HG03039 (cell line): ENCODE data around the gene FMNL3.
"Not testable (repeated sequence)": the region's sequence is repeated elsewhere in the genome, so short reads cannot be mapped to it uniquely, and the experiment has no call there.

ENCODE experiments used
- ATAC-seq: cut with Tn5 transposase; IDR thresholded peaks from one replicate; pipeline ENCODE4 v1.9.1; 2021; ENCODE audit warnings: mild to moderate bottlenecking, moderate library complexity; ENCODE audit not compliant: unreplicated experiment

The FMNL3 gene

DNA sequence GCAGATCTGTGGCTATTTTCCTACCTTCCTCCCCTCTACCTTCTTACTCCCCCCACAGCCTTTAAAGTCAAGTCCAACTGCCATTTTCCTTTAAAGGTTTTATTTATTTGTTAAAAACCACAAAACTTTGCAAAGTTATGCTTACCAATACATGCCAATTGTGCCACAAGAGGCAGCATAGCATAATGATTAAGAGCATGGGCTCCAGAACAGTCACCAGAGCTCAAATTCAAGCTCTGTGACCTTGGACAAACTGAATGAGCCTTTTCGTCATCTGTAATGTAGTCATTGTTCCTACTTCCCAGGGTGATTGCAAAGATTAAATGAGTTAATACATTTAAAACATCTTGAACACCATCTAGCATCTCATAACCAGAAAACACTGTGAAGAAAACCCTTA is 13.0 kb upstream of the FMNL3 start:
- no peak for ATAC-seq

DNA sequence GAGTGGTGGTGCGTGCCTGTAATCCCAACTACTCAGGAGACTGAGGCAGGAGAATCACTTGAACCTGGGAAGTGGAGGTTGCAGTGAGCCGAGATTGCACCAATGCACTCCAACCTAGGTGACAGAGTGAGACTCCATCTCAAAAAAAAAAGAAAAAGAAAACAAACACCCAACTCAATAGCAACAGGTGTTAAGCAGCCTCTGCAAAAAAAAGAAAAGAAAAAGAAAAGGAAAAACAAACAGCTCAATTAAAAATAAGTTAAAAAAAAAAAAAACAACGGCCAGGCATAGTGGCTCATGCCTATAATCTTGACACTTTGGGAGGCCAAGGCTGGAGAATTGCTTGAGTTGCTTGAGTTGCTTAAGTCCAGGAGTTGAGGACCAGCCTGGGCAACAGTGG is 10.6 kb upstream of the FMNL3 start:
- not testable (repeated sequence) for ATAC-seq

DNA sequence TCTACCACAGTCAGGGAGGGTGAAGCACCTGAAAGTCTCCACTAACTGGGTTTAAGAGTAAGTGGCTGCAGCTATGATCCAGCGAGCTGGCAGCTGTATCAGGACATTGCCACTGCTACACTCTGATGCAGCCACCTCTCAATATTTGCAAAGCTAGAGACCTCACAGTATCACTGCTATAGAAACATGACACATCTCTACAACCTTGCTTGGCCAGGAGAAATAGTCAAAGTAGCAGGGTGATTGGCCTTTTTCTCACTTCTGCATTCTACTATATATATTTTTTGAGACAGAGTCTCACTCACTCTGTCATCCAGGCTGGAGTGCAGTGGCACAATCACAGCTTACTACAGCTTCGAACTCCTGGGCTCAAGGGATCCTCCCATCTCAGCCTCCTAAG is 9.3 kb upstream of the FMNL3 start:
- ATAC-seq: no peak

DNA sequence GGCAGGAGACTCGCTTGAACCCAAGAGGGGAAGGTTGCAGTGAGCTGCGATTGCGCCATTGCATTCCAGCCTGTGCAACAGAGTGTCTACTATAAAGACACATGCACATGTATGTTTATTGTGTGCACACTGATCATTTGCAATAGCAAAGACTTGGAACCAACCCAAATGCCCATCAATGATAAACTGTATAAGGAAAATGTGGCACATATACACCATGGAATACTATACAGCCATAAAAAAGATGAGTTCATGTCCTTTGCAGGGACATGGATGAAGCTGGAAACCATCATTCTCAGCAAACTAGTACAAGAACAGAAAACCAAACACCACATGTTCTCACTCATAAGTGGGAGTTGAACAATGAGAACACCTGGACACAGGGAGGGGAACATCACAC is 6.7 kb upstream of the FMNL3 start:
- ATAC-seq: not testable (repeated sequence)

DNA sequence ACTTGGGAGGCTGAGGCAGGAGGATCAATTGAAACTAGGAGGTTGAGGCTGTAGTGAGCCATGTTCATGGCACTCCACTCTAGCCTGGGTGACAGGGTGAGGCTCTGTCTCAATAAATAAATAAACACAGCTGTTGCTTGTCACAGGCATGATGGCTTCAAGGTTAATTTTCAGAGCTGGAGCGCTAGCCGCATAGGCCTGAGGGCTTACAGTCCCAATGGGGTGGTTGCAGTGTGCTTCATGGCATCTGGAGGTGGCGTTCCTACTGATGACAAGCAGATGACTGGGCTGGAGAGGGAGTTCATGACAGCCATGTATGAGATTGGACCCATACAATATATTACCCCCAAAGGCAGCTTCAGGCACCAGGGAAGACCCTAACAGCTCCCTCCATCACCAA is 1.6 kb upstream of the FMNL3 start:
- ATAC-seq: no peak

DNA sequence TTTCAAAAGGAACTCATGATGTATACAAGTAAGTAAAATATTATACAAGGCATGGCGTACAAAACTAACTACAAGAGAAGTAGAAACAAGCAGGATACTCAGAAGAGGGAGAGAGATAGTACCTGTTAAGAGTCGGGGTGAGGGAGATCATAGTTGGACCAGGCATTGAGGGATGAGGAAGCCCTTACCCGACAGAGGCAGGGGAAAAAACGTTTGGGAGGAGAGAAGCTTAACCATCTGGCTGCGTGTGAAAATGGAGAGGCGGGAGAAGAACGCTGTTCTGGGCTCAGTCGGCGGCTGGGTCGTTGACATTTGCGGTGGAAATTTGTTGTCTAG is 575 bp upstream of the FMNL3 start:
- ATAC-seq: no peak

DNA sequence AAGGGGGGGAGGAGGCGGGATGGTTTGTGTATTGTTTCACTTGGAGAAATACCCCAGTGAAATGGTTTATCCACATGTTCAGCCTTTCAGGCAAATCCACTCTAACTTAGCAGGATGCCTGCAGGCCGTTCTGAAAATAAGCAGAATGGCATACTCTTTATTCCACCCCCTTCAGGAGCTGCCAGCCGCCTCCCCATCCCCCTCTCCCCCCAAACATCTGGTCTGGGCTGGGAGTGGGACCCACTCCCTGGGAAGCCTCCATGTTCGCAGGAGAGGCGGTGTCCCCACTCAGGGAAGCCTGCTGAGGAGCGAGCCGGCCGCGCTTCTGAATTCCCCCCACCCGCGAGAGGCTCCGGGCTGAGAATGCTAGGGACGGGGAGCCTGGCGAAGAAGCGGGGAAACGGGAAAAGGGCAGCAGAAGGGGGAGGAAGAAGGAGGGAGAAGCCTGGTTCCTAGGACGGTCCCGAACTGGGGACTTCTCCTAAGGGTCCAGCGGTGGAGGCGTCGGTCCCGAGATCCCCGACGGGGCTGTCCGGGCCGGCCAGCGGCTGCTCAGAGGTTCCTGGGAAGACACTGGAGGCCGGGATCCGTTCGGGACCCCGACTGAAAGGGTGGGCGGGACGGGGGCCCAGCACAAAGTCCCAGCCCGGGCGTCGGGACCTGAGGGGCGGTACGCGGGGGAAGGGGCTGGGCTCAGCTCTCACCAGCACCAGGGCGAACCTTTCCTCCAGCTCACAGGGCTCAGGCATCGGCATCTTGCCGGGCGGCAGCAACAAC is 666 bp downstream of the FMNL3 start:
- peak; percentile 24 for ATAC-seq

DNA sequence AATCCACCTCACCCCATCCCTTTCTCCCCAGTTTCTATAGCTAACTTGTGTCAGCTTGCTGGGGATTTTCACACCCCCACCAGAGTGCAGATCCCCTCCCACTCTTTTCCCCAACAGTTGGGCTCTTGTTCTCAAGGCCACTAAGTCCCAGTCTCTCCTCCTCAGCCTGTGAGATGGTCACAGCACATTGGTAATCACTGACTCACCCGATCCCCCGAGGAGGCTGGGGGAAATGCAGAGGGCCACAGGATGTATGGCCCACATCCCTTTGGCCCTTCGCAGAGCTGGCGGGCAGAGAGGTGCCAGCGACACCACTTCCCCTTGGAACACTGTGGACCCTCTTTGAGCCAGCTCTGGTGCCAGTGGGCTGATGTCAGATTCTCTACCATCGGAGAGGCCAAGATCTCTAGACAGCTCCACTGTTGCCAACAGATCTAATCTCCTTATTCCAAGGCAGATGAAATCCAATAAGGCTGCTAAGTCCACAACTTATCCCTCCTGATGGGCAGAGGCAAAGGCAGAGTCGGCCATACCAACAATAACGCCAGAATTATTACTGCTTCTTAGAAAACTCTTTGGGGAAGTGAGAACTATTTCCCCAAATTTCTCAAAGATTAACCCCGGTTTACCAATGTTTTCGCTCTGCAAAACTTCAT is 1.6 kb downstream of the FMNL3 start:
- ATAC-seq: no peak

DNA sequence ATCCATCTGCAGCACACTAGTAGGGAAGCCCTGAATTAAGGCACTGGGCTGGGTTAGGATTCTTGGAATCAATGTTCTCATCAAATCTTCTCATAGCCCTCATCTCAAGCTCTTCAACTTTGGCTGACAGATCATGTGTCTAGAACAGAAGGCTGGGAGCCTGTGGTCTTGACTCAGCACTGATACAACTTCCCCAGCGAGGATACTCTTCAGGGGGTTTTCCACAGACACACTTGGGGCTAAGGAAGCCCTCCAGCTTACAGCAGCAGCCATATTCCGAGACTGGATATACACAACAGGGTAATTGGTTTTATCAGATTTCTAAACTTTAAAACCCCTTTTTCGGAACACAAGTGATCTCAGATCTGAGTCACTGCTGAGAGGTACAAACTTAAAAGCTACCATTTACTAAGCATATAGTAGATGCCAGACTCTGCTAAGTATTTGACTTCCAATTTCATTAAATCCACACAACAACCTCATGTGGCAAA is 3.5 kb downstream of the FMNL3 start:
- no peak for ATAC-seq

DNA sequence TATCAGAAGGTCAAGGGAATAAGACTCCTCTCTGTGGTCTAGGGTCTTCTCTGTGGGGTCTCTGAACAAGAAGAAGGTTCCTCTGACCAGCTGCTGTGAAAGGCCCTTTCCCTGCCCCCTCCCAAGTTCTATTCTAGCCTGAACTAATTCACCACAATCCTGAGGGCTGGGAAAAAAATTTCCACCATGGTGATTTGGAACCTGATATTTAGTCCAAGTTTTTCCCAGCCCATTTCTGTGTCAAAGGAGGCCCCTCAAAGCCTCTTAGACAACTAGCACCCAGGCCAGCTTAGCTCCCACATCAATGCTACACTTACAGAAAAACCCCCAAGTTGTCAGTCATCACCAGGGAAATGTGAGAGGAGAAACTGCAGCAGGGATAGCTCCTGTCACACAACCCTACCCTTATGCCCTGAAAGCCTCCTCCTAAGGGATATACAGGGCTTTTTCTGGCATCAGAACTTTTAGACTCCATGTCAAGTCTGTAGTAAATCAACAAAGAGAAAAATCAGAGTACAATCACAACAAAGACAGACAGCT is 4.5 kb downstream of the FMNL3 start:
- ATAC-seq: no peak

DNA sequence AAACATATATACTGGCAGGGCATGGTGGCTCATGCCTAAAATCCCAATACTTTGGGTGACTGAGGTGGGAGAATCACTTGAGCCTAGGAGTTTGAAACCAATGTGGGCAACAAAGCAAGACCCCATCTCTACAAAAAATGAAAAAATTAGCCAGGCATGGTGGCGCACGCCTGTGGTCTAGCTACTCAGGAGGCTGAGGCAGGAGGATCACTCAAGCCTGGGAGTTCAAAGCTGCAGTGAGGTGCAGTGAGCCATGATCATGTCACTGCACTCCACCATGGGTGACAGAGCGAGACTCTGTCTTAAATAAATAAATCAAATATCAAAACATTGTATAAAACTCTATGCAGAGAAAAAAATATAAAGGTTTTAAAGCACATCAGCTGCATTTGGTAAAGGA is 5.2 kb downstream of the FMNL3 start:
- no peak for ATAC-seq

DNA sequence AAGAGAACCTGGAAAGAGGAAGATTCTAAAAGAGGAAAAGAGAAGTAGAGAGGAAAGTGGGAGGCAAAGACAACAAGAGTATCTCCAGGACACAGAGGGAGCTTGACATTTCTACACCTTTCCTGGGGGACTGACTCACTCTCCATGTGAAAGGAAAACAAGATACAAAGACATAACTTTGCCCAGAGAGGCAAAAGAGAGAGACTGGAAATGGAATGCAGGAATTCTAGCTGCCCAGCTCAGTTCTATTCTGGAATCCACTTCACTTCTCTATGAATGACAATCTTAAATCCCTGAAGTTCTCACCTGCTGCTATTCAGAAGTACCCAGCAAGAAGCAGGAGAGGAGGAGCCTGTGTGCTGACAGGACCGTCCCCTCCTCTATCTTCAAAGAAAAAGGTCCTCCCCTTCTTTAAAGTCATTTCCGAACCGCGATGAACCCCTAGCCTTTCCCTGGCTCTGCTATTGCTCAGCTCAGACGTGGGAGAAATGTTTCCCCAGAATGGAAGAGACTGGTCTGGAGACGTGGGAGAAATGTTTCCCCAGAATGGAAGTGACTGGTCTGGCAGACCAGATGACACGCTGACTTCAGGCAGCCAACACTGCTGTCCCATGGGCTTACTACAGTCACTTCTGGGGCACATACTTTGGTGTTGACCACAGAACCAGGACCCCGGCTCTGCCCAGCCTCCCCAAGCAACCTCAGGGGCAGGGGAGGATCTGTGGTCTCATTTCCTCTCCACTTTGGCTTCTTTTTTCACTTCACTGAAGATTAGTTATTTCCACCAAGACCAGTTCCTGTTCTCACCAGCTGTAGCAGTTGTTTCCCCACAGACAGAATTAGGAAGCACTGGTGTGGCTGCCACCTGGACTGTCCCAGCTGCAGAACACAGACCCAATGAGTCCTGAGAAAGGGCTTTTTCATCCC is 8.3 kb downstream of the FMNL3 start:
- ATAC-seq: peak; percentile 61

DNA sequence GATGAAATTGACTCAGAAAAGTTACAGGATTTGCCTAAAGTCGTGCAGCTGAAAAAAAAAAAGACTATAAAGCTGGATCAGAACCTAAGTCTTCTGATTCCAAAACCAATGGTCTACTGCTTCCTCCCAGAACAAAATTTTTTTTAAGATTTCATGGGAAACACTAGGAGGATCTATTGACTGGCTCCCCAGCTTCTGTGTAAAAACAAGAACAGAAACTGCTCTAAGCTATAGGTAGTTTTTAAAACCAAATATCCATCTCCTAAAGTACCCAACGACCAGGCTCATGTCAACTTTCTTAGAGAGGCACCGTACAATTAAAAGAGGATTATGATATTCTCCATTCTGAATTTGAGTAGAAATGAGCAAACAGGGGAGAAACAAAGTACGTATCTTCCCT is 9.4 kb downstream of the FMNL3 start:
- ATAC-seq: no peak

DNA sequence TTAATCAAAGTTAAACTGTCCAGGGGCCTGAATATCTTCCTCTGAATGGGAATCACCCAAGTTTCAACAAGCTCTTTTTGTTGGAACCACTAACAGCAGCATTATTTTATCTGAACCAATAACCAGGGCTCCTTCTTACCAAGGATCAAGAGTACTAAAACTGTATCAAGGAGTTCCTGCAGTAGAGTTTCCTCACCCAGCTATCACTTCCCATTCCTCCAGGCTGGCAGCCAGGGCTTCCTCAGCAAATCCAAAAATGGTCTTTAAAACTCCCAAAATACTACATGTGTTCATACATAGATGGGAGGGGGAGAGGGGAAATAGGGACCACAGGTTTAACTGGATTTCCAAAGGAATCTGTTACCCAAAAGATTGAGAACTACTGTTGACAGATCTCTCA is 10.5 kb downstream of the FMNL3 start:
- no peak for ATAC-seq

DNA sequence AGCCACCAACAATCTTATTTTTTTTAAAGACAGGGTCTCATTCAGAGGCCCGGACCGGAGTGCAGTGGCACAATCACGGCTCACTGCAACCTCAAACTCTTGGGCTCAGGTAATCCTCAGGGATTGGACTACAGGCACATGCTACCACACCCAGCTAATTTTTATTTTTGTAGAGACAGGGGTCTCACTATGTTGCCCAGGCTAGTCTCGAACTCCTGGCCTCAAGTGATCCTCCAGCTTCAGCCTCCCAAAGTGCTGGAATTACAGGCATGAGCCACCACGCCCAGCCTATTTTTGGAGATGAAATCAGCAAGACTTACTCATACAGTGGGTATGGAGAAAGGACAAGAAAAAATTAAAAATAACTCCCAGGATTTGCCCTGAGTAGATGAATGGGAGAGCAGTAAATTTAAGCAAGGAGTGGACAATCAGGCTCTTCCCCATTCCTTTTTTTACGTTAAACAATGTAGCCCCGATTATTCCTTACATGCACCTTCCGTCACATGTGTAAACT is 13.2 kb downstream of the FMNL3 start:
- ATAC-seq: no peak

DNA sequence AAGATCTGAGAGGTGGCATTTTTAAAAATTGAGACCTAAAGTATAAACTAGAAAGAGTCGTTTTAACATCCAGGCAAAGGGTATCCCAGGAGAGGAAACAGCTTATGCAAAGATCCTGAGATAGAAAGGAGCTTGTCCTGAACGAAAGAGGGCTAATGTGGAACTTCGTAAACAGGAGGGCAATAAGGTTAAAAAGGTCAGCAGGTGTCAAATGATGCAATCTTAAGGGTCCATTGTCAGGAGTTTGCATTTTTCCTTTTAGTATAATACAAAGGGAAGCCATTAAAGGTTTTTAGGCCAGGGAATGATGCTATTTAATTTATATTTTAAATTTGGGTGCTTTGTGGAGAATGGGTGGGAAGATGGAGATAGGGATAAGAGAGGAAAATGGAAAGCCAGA is 14.4 kb downstream of the FMNL3 start:
- ATAC-seq: no peak

DNA sequence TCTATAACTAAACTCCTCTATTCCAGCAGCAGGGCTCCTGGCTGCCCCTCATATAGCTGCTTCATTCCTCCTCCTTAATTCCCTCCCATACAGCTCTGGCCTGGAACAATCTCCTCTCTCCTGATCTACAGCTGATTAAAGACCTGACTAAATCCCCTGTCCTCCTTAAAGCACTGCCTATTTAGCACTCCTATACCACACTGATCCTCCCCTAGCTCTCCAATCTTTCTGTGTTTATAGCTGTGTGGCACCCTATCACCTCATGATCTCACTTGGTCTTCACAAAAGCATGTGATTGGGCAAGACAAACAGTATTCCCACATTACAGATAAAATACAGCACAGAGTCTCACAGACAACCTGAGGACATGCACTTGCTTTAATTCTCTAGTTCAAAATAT is 17.4 kb downstream of the FMNL3 start:
- no peak for ATAC-seq

DNA sequence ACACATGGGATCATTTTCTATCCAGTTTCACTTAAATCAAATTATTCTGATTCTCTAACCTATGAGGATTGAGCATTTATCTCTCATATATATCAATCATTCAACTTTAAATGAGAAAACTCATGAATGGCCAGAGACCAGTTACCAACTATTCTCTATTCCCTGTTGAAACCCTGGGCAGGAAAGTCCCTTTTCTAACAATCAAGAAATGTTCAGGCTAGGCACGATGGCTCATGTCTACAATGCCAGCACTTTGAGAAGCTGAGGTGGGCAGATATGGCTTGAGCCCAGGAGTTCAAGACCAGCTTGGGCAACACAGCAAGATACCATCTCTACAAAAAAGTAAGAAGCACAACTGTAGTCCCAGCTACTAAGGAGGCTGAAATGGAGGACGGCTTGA is 18.0 kb downstream of the FMNL3 start:
- no peak for ATAC-seq

DNA sequence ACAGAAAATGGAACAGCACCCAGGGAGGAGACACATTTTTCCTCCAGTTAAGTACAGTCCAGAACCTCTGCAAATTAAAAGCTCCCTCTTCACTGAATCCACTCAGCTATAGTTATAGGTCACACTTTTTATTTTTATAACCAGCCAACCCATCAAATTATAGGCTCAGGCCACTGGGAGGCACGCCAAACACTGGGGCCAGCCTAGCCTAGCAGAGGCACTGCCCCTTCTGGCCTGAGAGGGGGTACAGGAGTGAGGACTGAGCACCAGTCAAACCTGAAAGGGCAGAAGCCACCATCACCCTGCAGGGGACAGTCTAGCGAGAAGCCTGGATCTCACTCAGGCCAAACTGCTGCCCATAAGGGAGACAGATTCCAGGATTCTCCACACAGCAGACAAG is 19.3 kb downstream of the FMNL3 start:
- no peak for ATAC-seq

DNA sequence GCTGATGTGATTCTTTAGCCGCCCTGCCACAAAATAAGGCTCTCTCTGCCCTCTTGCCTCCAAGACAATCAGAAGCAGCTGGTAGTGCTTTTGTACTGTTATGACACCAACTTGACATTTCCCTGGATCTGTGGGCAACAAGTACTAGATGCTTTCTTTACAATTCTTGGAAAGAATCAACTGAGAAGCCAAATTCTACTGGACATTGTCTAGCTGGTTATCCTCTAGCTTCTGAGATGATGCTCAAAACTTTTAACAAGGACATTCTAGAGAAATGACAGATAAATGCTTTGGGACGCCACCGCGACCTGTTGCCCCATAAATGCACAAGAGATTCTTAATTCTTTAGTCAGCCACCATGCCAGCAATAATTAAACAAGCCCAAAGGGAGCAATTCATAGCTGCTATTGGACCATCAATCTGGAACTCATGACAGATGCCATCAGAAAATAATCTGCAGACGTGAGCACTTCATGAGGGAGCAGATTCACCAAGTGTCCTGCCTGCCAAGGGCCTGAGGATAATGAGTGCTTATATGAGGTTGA is 22.8 kb downstream of the FMNL3 start:
- ATAC-seq: no peak
